Skeletal muscle tissue (tissue), 4 donors: ENCODE results near the gene PIGV. TPM values are rescaled to one million over a fixed set of nuclear protein-coding genes. Genes with fewer than 3 reads are reported as not detected.
"Not testable (repeated sequence)": the region's sequence is repeated elsewhere in the genome, so short reads cannot be mapped to it uniquely, and the experiment has no call there.

Experiments
- H3K27ac ChIP-seq: one replicate; pipeline ENCODE4 v1.7.0; 2013; ENCODE audit warnings: mild to moderate bottlenecking, low read depth, low read length, inconsistent platforms
- H3K27me3 ChIP-seq, 3 donors: one replicate each; pipeline ENCODE4 v1.7.0; 2013; ENCODE audit warnings: low read length in 3 of 3; ENCODE audit not compliant: control insufficient read depth in 3 of 3, insufficient read depth in 3 of 3
- H3K36me3 ChIP-seq, 3 donors: one replicate each; pipeline ENCODE4 v1.7.0; 2013; ENCODE audit warnings: low read length in 3 of 3; ENCODE audit not compliant: control insufficient read depth in 3 of 3, insufficient read depth in 3 of 3
- H3K4me1 ChIP-seq, 3 donors: one replicate each; pipeline ENCODE4 v1.7.0; 2013; ENCODE audit warnings: low read length in 3 of 3, mild to moderate bottlenecking in 3 of 3; ENCODE audit not compliant: control insufficient read depth in 3 of 3, insufficient read depth in 3 of 3
- H3K4me3 ChIP-seq, 3 donors: one replicate each; pipeline ENCODE4 v1.7.0; 2013; ENCODE audit warnings: low read length in 3 of 3
- H3K9ac ChIP-seq, 3 donors: one replicate each; pipeline ENCODE4 v1.7.0; 2013; ENCODE audit warnings: low read length in 3 of 3, mild to moderate bottlenecking in 3 of 3, moderate library complexity in 2 of 3, low read depth in 1 of 3
- H3K9me3 ChIP-seq, 3 donors: one replicate each; pipeline ENCODE4 v1.7.0; 2013; ENCODE audit warnings: low read length in 3 of 3; ENCODE audit not compliant: control insufficient read depth in 3 of 3
- total RNA-seq: library from RNA; depleted of rRNA; stranded (reverse); fragments of >200 nt; gene quantifications from one replicate; pipeline ENCODE4 v1.2.3, GENCODE V29; 2014
- donor health status: Osteomylitis.

Gene PIGV
- total RNA-seq, 1 donor from 2014 or later: 5.2 TPM

DNA sequence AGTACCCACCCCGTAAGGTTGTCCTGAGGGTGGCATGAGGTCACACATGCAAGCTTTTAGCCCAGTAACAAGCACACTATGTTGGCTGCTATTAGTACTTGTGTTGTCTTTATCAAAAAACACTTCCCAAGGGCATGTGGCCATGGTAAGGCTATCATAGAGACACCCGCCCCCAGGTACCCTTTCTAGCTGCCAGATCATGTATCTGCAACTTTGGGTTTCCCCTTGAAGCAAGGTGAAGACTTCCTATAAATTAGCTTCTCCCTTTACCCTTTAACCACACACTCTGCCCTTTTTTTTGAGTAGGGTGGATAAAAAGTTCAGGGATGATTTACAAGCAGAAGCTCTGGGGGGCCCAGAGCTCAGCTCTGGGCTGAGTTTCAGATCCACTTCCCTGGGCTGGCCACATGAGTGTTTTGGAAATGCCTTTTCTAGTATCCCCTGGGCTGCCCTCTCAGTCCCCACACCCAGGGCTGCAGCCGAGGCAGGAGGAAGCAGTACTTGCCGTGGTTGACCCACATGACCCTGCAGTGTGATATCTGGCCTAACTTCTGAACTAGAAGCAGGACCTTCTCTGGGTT, 40.8 kb downstream of the PIGV start:
- peaks cover 17 to 23% (median 18%) of the 10 kb centered on the region in 3 donors for H3K36me3 ChIP-seq
- no peaks in the 10 kb centered on the region for H3K9me3 ChIP-seq
- H3K27ac ChIP-seq: no peak overlapping the region
- peak overlapping the region in 2 of 3 donors; percentile 32 to 57 for H3K9ac ChIP-seq
- H3K4me1 ChIP-seq: peaks cover 25 to 32% (median 27%) of the 10 kb centered on the region in 3 donors
- no peaks in the 10 kb centered on the region for H3K27me3 ChIP-seq
- no peak overlapping the region for H3K4me3 ChIP-seq

DNA sequence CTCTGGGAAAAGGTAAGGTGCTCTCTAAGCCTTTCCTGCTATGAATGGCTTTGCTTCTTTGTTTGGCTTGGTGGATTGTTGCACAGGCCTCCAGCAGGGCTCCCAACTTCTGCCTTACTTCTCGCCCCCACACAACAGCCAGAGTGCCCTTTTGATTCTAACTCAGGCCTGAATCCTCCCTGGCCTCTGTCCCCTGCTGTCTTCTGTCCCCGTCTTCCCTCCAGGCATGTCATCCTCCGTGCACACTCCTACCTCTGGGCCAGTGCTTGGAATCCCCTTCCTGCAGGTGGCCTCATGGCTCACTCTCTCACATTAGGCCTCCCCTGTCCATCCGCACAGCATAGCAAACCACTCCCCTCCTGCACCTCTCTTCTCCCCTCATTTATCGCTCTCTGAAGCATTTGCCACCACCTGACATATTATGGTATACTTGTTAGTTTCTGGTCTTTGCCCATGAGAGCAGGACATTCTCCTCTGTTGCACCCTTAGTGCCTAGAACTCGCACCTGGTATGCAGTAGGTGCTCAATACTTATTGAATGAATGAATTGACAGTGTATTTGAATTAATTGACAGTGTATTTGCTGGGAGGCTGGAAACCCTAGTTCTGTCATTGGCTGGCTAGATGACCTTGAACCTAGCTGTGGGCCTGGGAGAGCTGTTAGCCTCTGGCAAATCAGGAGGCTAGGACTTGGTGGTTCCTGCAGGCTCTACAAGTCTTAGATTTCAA, 41.6 kb downstream of the PIGV start:
- no peak overlapping the region for H3K27ac ChIP-seq
- H3K36me3 ChIP-seq: peaks cover 23 to 31% (median 26%) of the 10 kb centered on the region in 3 donors
- no peak overlapping the region for H3K4me3 ChIP-seq
- no peaks in the 10 kb centered on the region for H3K9me3 ChIP-seq
- H3K9ac ChIP-seq: peak overlapping the region in 2 of 3 donors; percentile 1 to 32
- peaks cover 25 to 32% (median 27%) of the 10 kb centered on the region in 3 donors for H3K4me1 ChIP-seq
- no peaks in the 10 kb centered on the region for H3K27me3 ChIP-seq

DNA sequence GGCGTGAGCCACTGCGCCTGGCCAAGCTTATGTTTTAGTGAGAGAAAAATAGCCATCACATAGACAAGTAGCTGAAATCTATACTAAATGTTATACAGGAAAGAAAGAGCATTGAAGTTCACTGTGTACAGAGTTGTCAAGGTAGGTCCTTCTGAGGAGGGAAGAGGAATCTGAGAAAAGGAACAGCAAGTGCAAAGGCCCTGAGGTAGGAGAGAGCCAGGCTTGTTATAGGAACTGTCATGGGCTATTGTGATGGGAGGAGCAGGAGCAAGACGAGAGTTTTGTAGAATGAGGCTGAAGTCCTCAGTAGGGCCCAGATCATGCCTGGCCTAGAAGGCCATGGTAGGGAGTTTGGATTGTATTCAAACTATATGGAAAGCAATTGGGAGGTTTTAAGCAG, 43.3 kb downstream of the PIGV start:
- Histone ChIP-seq H3K9me3 (no peaks in the 10 kb centered on the region), H3K27ac (no peak overlapping the region), H3K4me3 (no peak overlapping the region), H3K27me3 (no peaks in the 10 kb centered on the region), H3K9ac (no peak overlapping the region), H3K4me1 (peaks cover 24 to 29% (median 25%) of the 10 kb centered on the region in 3 donors), H3K36me3 (peaks cover 31 to 43% (median 41%) of the 10 kb centered on the region in 3 donors)

DNA sequence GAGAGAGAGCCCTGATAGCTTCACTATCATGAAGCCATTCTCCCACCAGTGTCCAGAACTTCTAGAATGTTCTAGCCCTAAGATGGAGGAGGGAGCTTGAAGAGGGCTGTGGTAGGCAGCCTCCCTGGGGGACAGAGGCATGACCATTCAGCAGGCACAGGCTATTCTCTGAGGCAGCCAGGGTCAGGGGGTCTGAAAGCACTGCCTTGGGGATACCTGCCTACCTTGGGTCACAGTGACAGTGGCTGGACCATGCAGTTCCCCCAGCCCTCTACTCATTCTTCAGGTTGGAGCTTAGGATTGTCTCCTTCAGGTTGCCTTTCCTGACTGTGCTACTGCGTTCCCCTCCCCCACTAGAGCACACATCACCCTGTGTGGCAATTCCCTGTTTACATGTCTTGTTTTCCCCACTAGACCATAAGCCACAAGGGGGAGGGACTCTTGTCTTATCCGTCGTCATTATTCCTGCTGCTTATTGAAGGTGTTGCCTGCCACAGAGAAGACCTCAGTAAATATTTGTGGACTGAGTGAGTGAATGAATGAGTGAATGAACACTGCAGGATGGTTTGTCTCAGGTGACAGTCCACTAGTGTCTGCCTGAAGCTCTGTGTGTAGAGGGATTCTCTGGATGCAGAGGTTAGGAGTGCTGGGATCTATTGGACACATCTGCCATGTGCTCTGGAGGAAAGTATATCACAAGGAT, 43.9 kb downstream of the PIGV start:
- H3K27me3 ChIP-seq: no peaks in the 10 kb centered on the region
- H3K4me3 ChIP-seq: no peak overlapping the region
- H3K9ac ChIP-seq: no peak overlapping the region
- peaks cover 23 to 27% (median 25%) of the 10 kb centered on the region in 3 donors for H3K4me1 ChIP-seq
- H3K36me3 ChIP-seq: peaks cover 33 to 44% (median 43%) of the 10 kb centered on the region in 3 donors
- H3K9me3 ChIP-seq: no peaks in the 10 kb centered on the region
- H3K27ac ChIP-seq: no peak overlapping the region

DNA sequence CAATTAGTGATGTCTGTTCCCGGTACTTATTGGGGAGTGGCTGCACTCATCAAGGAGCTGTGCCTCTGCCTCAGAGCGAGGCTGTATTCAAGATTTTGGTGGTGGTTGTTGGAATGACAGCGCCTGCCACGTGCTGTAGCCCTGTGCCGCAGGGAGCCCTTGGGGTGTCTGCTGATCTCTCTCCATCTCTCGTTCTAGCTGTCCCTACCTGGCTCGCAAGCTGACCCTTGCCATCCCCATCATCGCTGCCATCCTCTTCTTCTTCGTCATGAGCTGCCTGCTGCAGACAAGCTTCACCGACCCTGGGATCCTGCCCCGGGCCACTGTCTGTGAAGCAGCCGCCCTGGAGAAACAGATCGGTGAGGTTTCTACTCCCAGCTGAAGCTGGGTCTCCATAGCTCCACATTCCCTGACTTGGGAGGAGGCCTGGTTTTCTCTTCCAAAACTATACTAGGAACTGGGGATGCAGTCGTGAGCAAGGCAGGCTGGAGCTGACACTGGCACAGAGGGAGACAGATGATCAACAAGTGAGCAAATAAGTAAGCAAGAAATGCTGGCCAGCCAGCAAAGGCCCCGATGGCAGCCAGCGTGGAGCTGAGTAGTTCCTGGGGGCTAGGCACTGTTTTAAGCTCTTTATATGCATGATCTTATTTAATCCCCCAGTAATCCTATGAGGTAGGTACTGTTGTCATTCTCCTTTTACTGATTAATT, 44.7 kb downstream of the PIGV start:
- Histone ChIP-seq H3K9me3 (no peaks in the 10 kb centered on the region), H3K4me3 (no peak overlapping the region), H3K9ac (no peak overlapping the region), H3K4me1 (peaks cover 21 to 25% (median 23%) of the 10 kb centered on the region in 3 donors), H3K27me3 (no peaks in the 10 kb centered on the region), H3K36me3 (peaks cover 33 to 44% (median 43%) of the 10 kb centered on the region in 3 donors), H3K27ac (no peak overlapping the region)

GRCh38 chr1:26833432-26834405, 46.0 kb downstream of the PIGV start:
- peaks cover 11 to 14% (median 11%) of the 10 kb centered on the region in 3 donors for H3K4me1 ChIP-seq
- H3K9me3 ChIP-seq: no peaks in the 10 kb centered on the region
- H3K27me3 ChIP-seq: no peaks in the 10 kb centered on the region
- H3K36me3 ChIP-seq: peaks cover 34 to 47% (median 45%) of the 10 kb centered on the region in 3 donors
- H3K9ac ChIP-seq: no peak overlapping the region
- no peak overlapping the region for H3K4me3 ChIP-seq
- H3K27ac ChIP-seq: no peak overlapping the region

- not testable (repeated sequence) for H3K27ac ChIP-seq, H3K27me3 ChIP-seq, H3K9ac ChIP-seq, H3K4me1 ChIP-seq, H3K4me3 ChIP-seq, H3K9me3 ChIP-seq
- H3K36me3 ChIP-seq: peaks cover 38 to 57% (median 53%) of the 10 kb centered on the region in 3 donors
Observed at GRCh38 chr1:26837665-26838064, 49.9 kb downstream of the PIGV start.

GRCh38 chr1:26838474-26839338, 51.0 kb downstream of the PIGV start:
- peak overlapping the region; percentile 19 for H3K27ac ChIP-seq
- no peaks in the 10 kb centered on the region for H3K4me1 ChIP-seq
- H3K9me3 ChIP-seq: no peaks in the 10 kb centered on the region
- H3K4me3 ChIP-seq: no peak overlapping the region
- H3K9ac ChIP-seq: peak overlapping the region in 1 of 3 donors; percentile 25
- H3K36me3 ChIP-seq: peaks cover 32 to 53% (median 44%) of the 10 kb centered on the region in 3 donors
- no peaks in the 10 kb centered on the region for H3K27me3 ChIP-seq
